HL-60 (cell line): ENCODE data around the gene ZCCHC24.

Experiments used
- DNase-seq, 2 experiments: peaks; one replicate each; pipeline ENCODE4 v3.0.0-alpha.2; 2010 to 2020; ENCODE audit warnings: low read depth in 1 of 2, low spot score in 1 of 2
- H3K27ac ChIP-seq: fragments of 250-450 bp; sonication (Bioruptor Pico); replicated peaks from 2 replicates; pipeline ENCODE4 v1.5.1; 2020; ENCODE audit warnings: mild to moderate bottlenecking, moderate library complexity
- H3K27me3 ChIP-seq: fragments of 250-450 bp; sonication (Bioruptor Pico); 2 replicates; pipeline ENCODE4 v1.5.1; 2021; ENCODE audit warnings: mild to moderate bottlenecking, moderate library complexity; ENCODE audit not compliant: insufficient read depth, poor library complexity, severe bottlenecking
- H3K4me3 ChIP-seq: replicated peaks from 2 replicates; pipeline ENCODE4 v1.5.1; 2011; ENCODE audit warnings: mild to moderate bottlenecking, control low read depth, low read length; ENCODE audit not compliant: insufficient read depth
- CTCF ChIP-seq: IDR thresholded peaks from one replicate; pipeline ENCODE4 v1.5.1; 2011; ENCODE audit warnings: low read length, control low read depth, inconsistent platforms; ENCODE audit not compliant: insufficient read depth
- GABPA ChIP-seq: IDR thresholded peaks from 2 replicates; pipeline ENCODE4 v1.6.1; 2012; ENCODE audit warnings: low read depth
- POLR2AphosphoS5 ChIP-seq: IDR thresholded peaks from 2 replicates; pipeline ENCODE4 v1.6.1; 2012; ENCODE audit warnings: low read depth
- REST ChIP-seq: IDR thresholded peaks from 2 replicates; pipeline ENCODE4 v1.6.1; 2012; ENCODE audit warnings: low read depth; ENCODE audit not compliant: insufficient replicate concordance
- SPI1 ChIP-seq: IDR thresholded peaks from 2 replicates; pipeline ENCODE4 v1.6.1; 2012; ENCODE audit warnings: low read depth, mild to moderate bottlenecking, borderline replicate concordance

Gene ZCCHC24

GRCh38 chr10:79353000-79353406 lies 92.4 kb downstream of the ZCCHC24 start:
- TF ChIP-seq GABPA (no peak), POLR2AphosphoS5 (no peak), CTCF (no peak), SPI1 (peak; percentile 62; the same call in 1 of the 2 replicates), REST (no peak)
- Histone ChIP-seq H3K27ac (peak overlapping the region; percentile 73), H3K4me3 (no peak overlapping the region), H3K27me3 (no peaks in the 10 kb centered on the region)
- DNase-seq = peak in 1 of 2 experiments; percentile 74

- TF ChIP-seq SPI1 (no peak), CTCF (no peak), REST (no peak), POLR2AphosphoS5 (no peak; the same call in 1 of the 2 replicates), GABPA (no peak)
- no peak for DNase-seq
- Histone ChIP-seq H3K4me3 (no peak overlapping the region), H3K27ac (peak overlapping the region; percentile 73), H3K27me3 (no peaks in the 10 kb centered on the region)
Observed at GRCh38 chr10:79352035-79352877, 93.2 kb downstream of the ZCCHC24 start.

- no peak for DNase-seq
- Histone ChIP-seq H3K4me3 (no peak overlapping the region), H3K27ac (peak overlapping the region; percentile 73), H3K27me3 (no peaks in the 10 kb centered on the region)
- TF ChIP-seq GABPA = no peak
- no peak for TF ChIP-seq CTCF
- TF ChIP-seq POLR2AphosphoS5 = no peak
- no peak for TF ChIP-seq SPI1
- TF ChIP-seq REST = no peak
Observed at GRCh38 chr10:79351332-79351731, 94.1 kb downstream of the ZCCHC24 start.
